Astrocyte of the spinal cord (primary cell): ENCODE measurements around the gene LPGAT1.

Experiments
- DNase-seq: peaks from one replicate; pipeline ENCODE4 v3.0.0; 2011; ENCODE audit warnings: low read depth, low spot score
- H3K4me3 ChIP-seq: 2 replicates; pipeline ENCODE4 v1.5.1; 2011; ENCODE audit warnings: low read depth, mild to moderate bottlenecking, low read length, moderate library complexity
- in situ Hi-C: cut with HindIII; loops from 2 replicates; pipeline ENCODE4 v1.10.0; 2017; ENCODE audit warnings: low sequenced_read_pairs
- TF ChIP-seq, protein P1 (sequence below): IDR thresholded peaks from 2 replicates; pipeline ENCODE4 v1.5.1; 2012; ENCODE audit warnings: low read depth, mild to moderate bottlenecking, low read length, inconsistent platforms

The LPGAT1 gene

GRCh38 chr1:211828584-211829342 is 1.8 kb downstream of the LPGAT1 start:
- peak overlapping the region; percentile 54 for H3K4me3 ChIP-seq
- peak; percentile 10 for DNase-seq

DNA sequence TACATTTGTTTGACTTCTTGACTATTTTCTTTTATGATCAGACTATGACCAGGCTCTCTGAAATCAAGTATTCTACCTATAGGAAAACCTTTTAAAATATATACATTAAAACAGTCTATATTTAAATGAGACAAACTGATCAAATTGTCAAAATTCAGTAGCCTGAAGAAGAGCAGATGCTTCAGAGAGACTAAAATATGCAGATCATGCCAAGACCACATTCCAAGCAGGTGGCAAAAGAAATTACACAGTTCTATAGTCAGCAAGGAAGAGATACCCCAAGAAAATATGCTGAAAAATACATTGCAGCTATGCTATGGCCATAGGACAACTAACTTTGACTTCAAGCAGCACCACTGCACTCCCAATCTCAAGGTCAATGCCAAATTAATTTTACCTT is 3.5 kb downstream of the LPGAT1 start:
- H3K4me3 ChIP-seq, result no peak overlapping the region
- TF ChIP-seq, protein P1, sequence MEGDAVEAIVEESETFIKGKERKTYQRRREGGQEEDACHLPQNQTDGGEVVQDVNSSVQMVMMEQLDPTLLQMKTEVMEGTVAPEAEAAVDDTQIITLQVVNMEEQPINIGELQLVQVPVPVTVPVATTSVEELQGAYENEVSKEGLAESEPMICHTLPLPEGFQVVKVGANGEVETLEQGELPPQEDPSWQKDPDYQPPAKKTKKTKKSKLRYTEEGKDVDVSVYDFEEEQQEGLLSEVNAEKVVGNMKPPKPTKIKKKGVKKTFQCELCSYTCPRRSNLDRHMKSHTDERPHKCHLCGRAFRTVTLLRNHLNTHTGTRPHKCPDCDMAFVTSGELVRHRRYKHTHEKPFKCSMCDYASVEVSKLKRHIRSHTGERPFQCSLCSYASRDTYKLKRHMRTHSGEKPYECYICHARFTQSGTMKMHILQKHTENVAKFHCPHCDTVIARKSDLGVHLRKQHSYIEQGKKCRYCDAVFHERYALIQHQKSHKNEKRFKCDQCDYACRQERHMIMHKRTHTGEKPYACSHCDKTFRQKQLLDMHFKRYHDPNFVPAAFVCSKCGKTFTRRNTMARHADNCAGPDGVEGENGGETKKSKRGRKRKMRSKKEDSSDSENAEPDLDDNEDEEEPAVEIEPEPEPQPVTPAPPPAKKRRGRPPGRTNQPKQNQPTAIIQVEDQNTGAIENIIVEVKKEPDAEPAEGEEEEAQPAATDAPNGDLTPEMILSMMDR, result no peak
- no peak for DNase-seq
- in situ Hi-C loops, result no loop called here

More at GRCh38 chr1:211828584-211829342, 1.8 kb downstream of the LPGAT1 start:
- in situ Hi-C loops, result no loop called here
- TF ChIP-seq, protein P1, result no peak

DNA sequence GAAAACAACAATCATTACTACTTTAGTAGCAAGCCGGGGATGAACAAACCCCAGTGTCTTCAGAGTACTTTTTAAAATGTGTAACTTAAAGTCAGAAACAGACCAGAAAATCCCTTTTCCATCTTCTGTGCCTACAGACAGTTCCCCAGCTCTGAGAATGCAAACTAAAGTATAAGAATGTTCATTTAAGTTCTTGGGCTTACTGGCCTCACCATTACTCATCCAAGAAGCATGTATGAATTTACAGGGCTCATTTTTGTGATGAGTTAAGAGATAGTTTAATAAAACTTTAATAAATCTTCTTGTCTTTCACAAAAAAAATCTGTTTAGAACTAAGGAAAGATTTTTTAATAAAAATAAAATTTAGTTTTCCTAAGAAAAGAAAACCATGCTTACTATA is 4.6 kb downstream of the LPGAT1 start:
- no peak overlapping the region for H3K4me3 ChIP-seq
- DNase-seq, result peak; percentile 52
- in situ Hi-C loops, result no loop called here
- TF ChIP-seq, protein P1, result no peak

DNA sequence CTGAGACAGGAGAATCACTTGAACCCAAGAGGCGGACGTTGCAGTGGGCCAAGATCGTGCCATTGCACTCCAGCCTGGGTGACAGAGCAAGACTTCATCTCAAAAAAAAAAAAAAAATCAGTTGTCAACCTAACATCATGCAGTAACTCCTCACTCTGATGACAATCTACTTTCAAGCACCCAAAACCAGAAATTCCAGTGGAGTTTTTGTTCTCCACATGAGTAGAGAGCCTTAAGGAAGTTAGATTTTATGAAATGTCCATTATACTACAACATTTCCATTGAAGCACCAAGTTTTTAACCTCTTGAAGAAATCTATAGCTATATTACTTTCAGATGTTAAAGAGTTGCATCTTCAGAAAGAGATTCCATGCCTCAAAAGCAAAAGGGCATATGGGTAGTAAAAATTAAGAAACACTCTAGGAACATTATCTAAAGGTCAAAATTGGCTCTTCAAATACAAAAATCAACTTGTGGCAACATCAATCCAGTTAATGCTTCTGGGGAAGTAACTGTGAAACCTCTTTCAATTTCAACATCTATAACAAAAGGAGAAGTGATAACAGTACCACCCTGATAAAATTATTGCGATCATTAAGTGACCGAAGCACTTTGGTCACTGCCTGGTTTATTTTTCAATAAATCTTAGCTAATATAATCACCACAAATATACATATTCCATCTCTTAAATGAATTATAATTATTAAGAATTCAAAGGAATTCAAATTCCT is 7.7 kb downstream of the LPGAT1 start:
- DNase-seq, result no peak
- TF ChIP-seq, protein P1, result no peak
- in situ Hi-C loops, result no loop called here
- no peak overlapping the region for H3K4me3 ChIP-seq

GRCh38 chr1:211816586-211816985 is 14.0 kb downstream of the LPGAT1 start:
- no peak overlapping the region for H3K4me3 ChIP-seq
- TF ChIP-seq, protein P1, result no peak
- DNase-seq, result no peak
- in situ Hi-C loops, result no loop called here

- in situ Hi-C loops, result no loop called here
- DNase-seq, result no peak
- H3K4me3 ChIP-seq, result no peak overlapping the region
- TF ChIP-seq, protein P1, result no peak
These were observed 16.2 kb downstream of the LPGAT1 start for GRCh38 chr1:211814313-211814712.
